ENCODE results near the gene GOLGA7B. TPM values are rescaled to one million over a fixed set of nuclear protein-coding genes. Genes with fewer than 3 reads are reported as not detected.

Gene GOLGA7B
- total and polyA plus RNA-seq, 2 donors (not counting 3 experiments of a cell fraction or from before 2014, with no cell fraction given): 0.03 TPM; not detected in 1

DNA sequence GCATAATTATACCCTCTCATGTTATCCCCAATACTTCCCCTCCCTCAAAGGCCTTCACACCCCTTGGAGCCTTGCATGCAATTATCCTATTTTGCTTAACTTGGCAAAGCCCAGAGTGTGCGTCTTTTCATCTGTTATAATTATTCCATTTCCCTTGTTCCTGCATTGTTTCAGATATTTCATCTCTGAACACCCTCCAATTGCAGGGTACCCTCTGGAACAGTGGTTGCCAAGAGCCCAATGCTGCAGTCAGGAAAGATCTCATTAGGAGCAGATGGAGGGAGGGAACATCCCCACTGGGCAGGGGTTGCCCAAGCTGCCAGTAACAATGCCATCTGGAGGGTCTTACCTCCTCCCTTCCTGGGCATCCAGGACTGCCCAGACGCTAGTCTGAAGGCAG lies 18.4 kb upstream of the GOLGA7B start:
- no peak for TF ChIP-seq POLR2AphosphoS5 (IDR thresholded peaks at IDR 0.05; ENCODE audit: insufficient read depth, low read depth, low read length)
- Histone ChIP-seq H2AFZ (ENCODE audit: low read depth, low read length) (no peak overlapping the region), H3K9me3 (replicated peaks; ENCODE audit: control insufficient read depth, insufficient read depth, low read length) (no peaks in the 10 kb centered on the region), H3K4me2 (ENCODE audit: insufficient read depth, low read length) (no peak overlapping the region), H3K79me2 (ENCODE audit: control insufficient read depth, insufficient read depth, low read length) (no peaks in the 10 kb centered on the region), H4K20me1 (replicated peaks; ENCODE audit: control insufficient read depth, extremely low read depth, insufficient read depth, low read length) (no peaks in the 10 kb centered on the region), H3K27me3 (ENCODE audit: control insufficient read depth in 2 of 2, insufficient read depth in 2 of 2, low read length in 2 of 2) (peaks cover 3 to 10% of the 10 kb centered on the region in 2 experiments), H3K36me3 (ENCODE audit: control insufficient read depth in 2 of 2, extremely low read depth in 1 of 2, insufficient read depth in 2 of 2, low read length in 2 of 2) (no peaks in the 10 kb centered on the region), H3K9me1 (replicated peaks; ENCODE audit: control insufficient read depth, extremely low read depth, insufficient read depth, low read length) (no peaks in the 10 kb centered on the region), H3K4me1 (ENCODE audit: control insufficient read depth, extremely low read depth, insufficient read depth, low read length) (no peaks in the 10 kb centered on the region), H3K9ac (replicated peaks; ENCODE audit: extremely low read depth, insufficient read depth, low read length) (no peak overlapping the region), H3K27ac (ENCODE audit: insufficient read depth, low read depth, low read length) (no peak overlapping the region), H3K4me3 (replicated peaks in 1 of 3; ENCODE audit: insufficient read depth in 1 of 3, low read depth in 1 of 3, low read length in 3 of 3) (no peak overlapping the region)
- ChIA-PET CTCF (interaction anchor here (1.3 kb wide), 1 partner anchor 210 kb away, joined by 3 read pairs; no protein-coding TSS in a partner anchor), POLR2A (no interaction called here)
- BruUV-seq (replicated peaks): no TSS peak
- FAIRE-seq (no peak), DNase-seq (ENCODE audit: low read depth, low spot score) (no peak)
- dilution Hi-C loops (cut with MboI; ENCODE audit: extremely low pct_ligation_motif_present, low sequenced_read_pairs) (no loop called here), intact Hi-C loops (cut with micrococcal nuclease) (no loop called here)

DNA sequence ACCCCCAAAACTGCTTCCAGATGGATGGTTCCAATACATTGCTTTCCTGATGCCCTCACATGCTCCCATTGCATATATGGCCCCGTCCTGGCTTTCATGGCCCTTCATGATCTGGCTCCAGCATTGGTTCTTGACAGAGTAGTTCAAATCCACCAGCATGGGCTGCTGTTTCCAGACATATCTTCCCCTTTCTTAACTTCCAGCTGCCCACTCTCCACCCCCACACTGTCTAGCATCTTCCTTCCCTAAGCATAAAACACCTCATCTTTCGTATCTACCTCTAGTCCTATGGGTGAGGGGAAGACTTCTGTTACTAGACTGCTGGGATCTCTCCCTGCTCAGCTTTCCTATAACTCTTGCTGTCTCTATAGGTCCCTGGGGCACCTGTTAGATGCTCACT lies 13.2 kb upstream of the GOLGA7B start:
- CTCF ChIA-PET: no interaction called here
- Histone ChIP-seq H3K4me2 (ENCODE audit: insufficient read depth, low read length) (no peak overlapping the region), H4K20me1 (replicated peaks; ENCODE audit: control insufficient read depth, extremely low read depth, insufficient read depth, low read length) (no peaks in the 10 kb centered on the region), H3K9ac (replicated peaks; ENCODE audit: extremely low read depth, insufficient read depth, low read length) (no peak overlapping the region), H3K27me3 (ENCODE audit: control insufficient read depth in 2 of 2, insufficient read depth in 2 of 2, low read length in 2 of 2) (peaks cover 3 to 10% of the 10 kb centered on the region in 2 experiments), H3K36me3 (ENCODE audit: control insufficient read depth in 2 of 2, extremely low read depth in 1 of 2, insufficient read depth in 2 of 2, low read length in 2 of 2) (no peaks in the 10 kb centered on the region), H2AFZ (ENCODE audit: low read depth, low read length) (no peak overlapping the region), H3K27ac (ENCODE audit: insufficient read depth, low read depth, low read length) (no peak overlapping the region), H3K4me1 (ENCODE audit: control insufficient read depth, extremely low read depth, insufficient read depth, low read length) (peaks cover 10% of the 10 kb centered on the region), H3K4me3 (replicated peaks in 1 of 3; ENCODE audit: insufficient read depth in 1 of 3, low read depth in 1 of 3, low read length in 3 of 3) (no peak overlapping the region), H3K9me1 (replicated peaks; ENCODE audit: control insufficient read depth, extremely low read depth, insufficient read depth, low read length) (no peaks in the 10 kb centered on the region), H3K79me2 (ENCODE audit: control insufficient read depth, insufficient read depth, low read length) (no peaks in the 10 kb centered on the region), H3K9me3 (replicated peaks; ENCODE audit: control insufficient read depth, insufficient read depth, low read length) (no peaks in the 10 kb centered on the region)
- TF ChIP-seq, protein P1, sequence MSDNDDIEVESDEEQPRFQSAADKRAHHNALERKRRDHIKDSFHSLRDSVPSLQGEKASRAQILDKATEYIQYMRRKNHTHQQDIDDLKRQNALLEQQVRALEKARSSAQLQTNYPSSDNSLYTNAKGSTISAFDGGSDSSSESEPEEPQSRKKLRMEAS (IDR thresholded peaks at IDR 0.05; ENCODE audit: insufficient read depth, insufficient read length): no peak
- TF ChIP-seq, protein P2, sequence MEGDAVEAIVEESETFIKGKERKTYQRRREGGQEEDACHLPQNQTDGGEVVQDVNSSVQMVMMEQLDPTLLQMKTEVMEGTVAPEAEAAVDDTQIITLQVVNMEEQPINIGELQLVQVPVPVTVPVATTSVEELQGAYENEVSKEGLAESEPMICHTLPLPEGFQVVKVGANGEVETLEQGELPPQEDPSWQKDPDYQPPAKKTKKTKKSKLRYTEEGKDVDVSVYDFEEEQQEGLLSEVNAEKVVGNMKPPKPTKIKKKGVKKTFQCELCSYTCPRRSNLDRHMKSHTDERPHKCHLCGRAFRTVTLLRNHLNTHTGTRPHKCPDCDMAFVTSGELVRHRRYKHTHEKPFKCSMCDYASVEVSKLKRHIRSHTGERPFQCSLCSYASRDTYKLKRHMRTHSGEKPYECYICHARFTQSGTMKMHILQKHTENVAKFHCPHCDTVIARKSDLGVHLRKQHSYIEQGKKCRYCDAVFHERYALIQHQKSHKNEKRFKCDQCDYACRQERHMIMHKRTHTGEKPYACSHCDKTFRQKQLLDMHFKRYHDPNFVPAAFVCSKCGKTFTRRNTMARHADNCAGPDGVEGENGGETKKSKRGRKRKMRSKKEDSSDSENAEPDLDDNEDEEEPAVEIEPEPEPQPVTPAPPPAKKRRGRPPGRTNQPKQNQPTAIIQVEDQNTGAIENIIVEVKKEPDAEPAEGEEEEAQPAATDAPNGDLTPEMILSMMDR (IDR thresholded peaks at IDR 0.05; ENCODE audit: extremely low read depth in 1 of 2, insufficient read depth in 1 of 2, low read depth in 1 of 2, low read length in 2 of 2): no peak
- TF ChIP-seq POLR2AphosphoS5 (IDR thresholded peaks at IDR 0.05; ENCODE audit: insufficient read depth, low read depth, low read length): no peak
- TF ChIP-seq FOS (IDR thresholded peaks at IDR 0.05; ENCODE audit: borderline replicate concordance, insufficient read depth, low read length): no peak
- no peak for TF ChIP-seq JUN (IDR thresholded peaks at IDR 0.05; ENCODE audit: borderline replicate concordance, insufficient read depth, insufficient read length, low read depth)
- no peak for TF ChIP-seq EZH2 (IDR thresholded peaks at IDR 0.05; ENCODE audit: borderline replicate concordance, low read depth, low read length, severe bottlenecking)
- no peak for TF ChIP-seq MYC (IDR thresholded peaks at IDR 0.05; ENCODE audit: low read depth, low read length)
- no peak for TF ChIP-seq POLR2A (IDR thresholded peaks at IDR 0.05; ENCODE audit: low read depth, low read length)
- no peak for TF ChIP-seq GATA2 (IDR thresholded peaks at IDR 0.05; ENCODE audit: insufficient read depth, insufficient read length, low read depth, low read length)
- POLR2A ChIA-PET: no interaction called here
- no peak for DNase-seq (ENCODE audit: low read depth, low spot score)
- no peak for FAIRE-seq
- intact Hi-C loops (cut with micrococcal nuclease): no loop called here
- no TSS peak for BruUV-seq (replicated peaks)
- dilution Hi-C loops (cut with MboI; ENCODE audit: extremely low pct_ligation_motif_present, low sequenced_read_pairs): no loop called here
